Stimulated activated memory B cell treated with anti-CD40 and anti-IgM and Interleukin-4, amounts not matched to agents 10 μg/mL and 1 μg/mL and 100 μg/mL, for 72 hours (primary cell): ENCODE data around the gene NSFL1C.

Experiments
- ATAC-seq: fragments of 150-1000 bp; cut with Tn5 transposase; 2 replicates; pipeline ENCODE4 v1.10.0; 2021
- H3K27ac Mint-ChIP-seq: one replicate; pipeline ENCODE4 v1.8.0; 2022; ENCODE audit warnings: mild to moderate bottlenecking, mixed read lengths
- H3K27me3 Mint-ChIP-seq: one replicate; pipeline ENCODE4 v1.8.0; 2022; ENCODE audit warnings: mixed read lengths
- H3K36me3 Mint-ChIP-seq: one replicate; pipeline ENCODE4 v1.8.0; 2022; ENCODE audit warnings: mixed read lengths
- H3K4me1 Mint-ChIP-seq: one replicate; pipeline ENCODE4 v1.8.0; 2022; ENCODE audit warnings: mixed read lengths
- H3K4me3 Mint-ChIP-seq: one replicate; pipeline ENCODE4 v1.8.0; 2022; ENCODE audit warnings: mild to moderate bottlenecking, moderate library complexity, mixed read lengths
- H3K9me3 Mint-ChIP-seq: one replicate; pipeline ENCODE4 v1.8.0; 2022; ENCODE audit warnings: mixed read lengths

Gene NSFL1C

GRCh38 chr20:1472556-1473245 is 6.1 kb upstream of the NSFL1C start:
- Mint-ChIP-seq H3K27me3 (peaks cover 3% of the 10 kb centered on the region), H3K4me3 (no peak overlapping the region), H3K36me3 (no peaks in the 10 kb centered on the region), H3K27ac (peak overlapping the region; percentile 61), H3K9me3 (no peaks in the 10 kb centered on the region), H3K4me1 (peaks cover 41% of the 10 kb centered on the region)
- peak; percentile 81 for ATAC-seq

DNA sequence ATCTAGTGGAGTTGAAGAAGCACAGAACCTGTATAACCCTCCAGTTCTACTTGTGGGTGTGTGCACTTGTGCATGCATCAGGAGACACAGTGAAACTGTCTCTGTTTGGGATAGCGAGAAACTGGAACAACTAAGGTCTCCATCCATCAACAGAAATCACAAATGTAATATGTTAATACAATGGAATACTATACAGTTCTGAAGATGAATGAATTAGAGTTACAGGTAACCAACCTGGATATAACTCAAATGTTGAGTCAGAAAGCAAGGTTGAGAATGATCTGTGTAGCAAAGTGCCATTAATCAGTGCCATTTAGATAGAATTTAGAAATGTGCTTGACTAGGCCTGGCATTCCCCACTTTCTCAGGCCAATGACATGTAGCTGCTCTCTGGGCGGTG is 4.6 kb upstream of the NSFL1C start:
- Mint-ChIP-seq H3K27me3 (no peaks in the 10 kb centered on the region), H3K9me3 (no peaks in the 10 kb centered on the region), H3K36me3 (no peaks in the 10 kb centered on the region), H3K4me3 (no peak overlapping the region), H3K27ac (peak overlapping the region; percentile 28), H3K4me1 (peaks cover 49% of the 10 kb centered on the region)
- no peak for ATAC-seq

GRCh38 chr20:1469925-1470571 is 3.4 kb upstream of the NSFL1C start:
- Mint-ChIP-seq H3K36me3 (no peaks in the 10 kb centered on the region), H3K4me3 (no peak overlapping the region), H3K9me3 (no peaks in the 10 kb centered on the region), H3K4me1 (peaks cover 51% of the 10 kb centered on the region), H3K27me3 (no peaks in the 10 kb centered on the region), H3K27ac (peak overlapping the region; percentile 42)
- ATAC-seq: peak; percentile 42

- Mint-ChIP-seq H3K4me3 (no peak overlapping the region), H3K36me3 (no peaks in the 10 kb centered on the region), H3K27me3 (no peaks in the 10 kb centered on the region), H3K4me1 (peaks cover 57% of the 10 kb centered on the region), H3K9me3 (no peaks in the 10 kb centered on the region), H3K27ac (peak overlapping the region; percentile 42)
- ATAC-seq: no peak
Observed at GRCh38 chr20:1469306-1469905, 2.8 kb upstream of the NSFL1C start.

GRCh38 chr20:1468117-1468624 is 1.5 kb upstream of the NSFL1C start:
- Mint-ChIP-seq H3K4me1 (peaks cover 67% of the 10 kb centered on the region), H3K4me3 (peak overlapping the region; percentile 90), H3K27me3 (no peaks in the 10 kb centered on the region), H3K9me3 (no peaks in the 10 kb centered on the region), H3K27ac (peak overlapping the region; percentile 78), H3K36me3 (peaks cover 2% of the 10 kb centered on the region)
- no peak for ATAC-seq

- no peaks in the 10 kb centered on the region for H3K9me3 Mint-ChIP-seq
- peak overlapping the region; percentile 78 for H3K27ac Mint-ChIP-seq
- peak overlapping the region; percentile 90 for H3K4me3 Mint-ChIP-seq
- peaks cover 66% of the 10 kb centered on the region for H3K4me1 Mint-ChIP-seq
- ATAC-seq: peak; percentile 9
- H3K27me3 Mint-ChIP-seq: no peaks in the 10 kb centered on the region
- peaks cover 5% of the 10 kb centered on the region for H3K36me3 Mint-ChIP-seq
Observed at GRCh38 chr20:1467355-1468116, 887 bp upstream of the NSFL1C start.

DNA sequence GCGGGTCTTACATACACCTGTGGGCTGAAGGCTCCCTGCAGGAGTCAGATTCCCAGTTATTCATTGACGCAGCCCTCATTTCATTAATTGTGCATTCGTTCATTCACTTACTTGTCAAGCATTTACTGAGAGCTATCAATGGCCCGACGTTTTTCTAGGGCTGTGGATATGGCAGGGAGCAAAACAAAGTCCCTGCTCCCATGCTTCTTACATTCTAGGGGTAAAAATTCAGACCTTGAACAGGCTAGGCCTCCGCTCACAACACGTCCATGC is 369 bp upstream of the NSFL1C start:
- H3K36me3 Mint-ChIP-seq: peaks cover 5% of the 10 kb centered on the region
- H3K27ac Mint-ChIP-seq: peak overlapping the region; percentile 78
- no peaks in the 10 kb centered on the region for H3K27me3 Mint-ChIP-seq
- H3K4me3 Mint-ChIP-seq: peak overlapping the region; percentile 90
- ATAC-seq: peak; percentile 2
- peaks cover 65% of the 10 kb centered on the region for H3K4me1 Mint-ChIP-seq
- H3K9me3 Mint-ChIP-seq: no peaks in the 10 kb centered on the region

- Mint-ChIP-seq H3K9me3 (no peaks in the 10 kb centered on the region), H3K27me3 (no peaks in the 10 kb centered on the region), H3K4me1 (peaks cover 60% of the 10 kb centered on the region), H3K27ac (peak overlapping the region; percentile 78), H3K36me3 (peaks cover 13% of the 10 kb centered on the region), H3K4me3 (peak overlapping the region; percentile 90)
- no peak for ATAC-seq
Observed at GRCh38 chr20:1465470-1466210, 1.0 kb downstream of the NSFL1C start.

DNA sequence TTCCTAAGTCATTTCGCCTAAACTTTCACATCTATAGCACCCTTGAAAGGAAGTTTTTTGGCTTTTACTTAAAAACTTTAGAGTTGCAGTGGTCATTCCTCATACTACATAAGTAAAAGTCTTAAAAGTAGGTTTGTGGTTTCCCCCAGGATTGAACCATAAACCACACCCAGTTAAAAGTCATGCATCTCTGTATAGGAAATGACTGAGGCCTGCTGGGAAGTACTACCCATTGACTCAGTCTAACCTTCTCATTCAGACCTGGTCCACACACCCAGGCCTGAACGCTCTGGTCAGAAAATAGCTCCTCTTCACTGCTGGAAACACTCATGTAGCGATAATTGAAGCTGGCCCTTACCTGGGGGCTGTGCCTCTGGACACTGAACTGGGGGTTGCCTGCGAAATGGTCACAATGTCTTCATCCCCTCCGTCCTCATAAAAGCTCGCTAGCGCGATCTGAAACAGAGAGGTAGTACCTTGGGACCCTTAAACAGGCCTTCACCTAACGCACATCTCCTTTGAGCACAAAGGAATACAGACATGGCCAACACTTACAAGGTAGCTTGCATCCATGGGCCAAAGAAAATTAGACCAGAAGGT is 2.6 kb downstream of the NSFL1C start:
- Mint-ChIP-seq H3K4me1 (peaks cover 47% of the 10 kb centered on the region), H3K9me3 (no peaks in the 10 kb centered on the region), H3K27me3 (no peaks in the 10 kb centered on the region), H3K36me3 (peaks cover 28% of the 10 kb centered on the region), H3K4me3 (no peak overlapping the region), H3K27ac (no peak overlapping the region)
- ATAC-seq: no peak

- Mint-ChIP-seq H3K4me1 (peaks cover 41% of the 10 kb centered on the region), H3K36me3 (peaks cover 39% of the 10 kb centered on the region), H3K27ac (no peak overlapping the region), H3K27me3 (no peaks in the 10 kb centered on the region), H3K4me3 (no peak overlapping the region), H3K9me3 (no peaks in the 10 kb centered on the region)
- no peak for ATAC-seq
Observed at GRCh38 chr20:1462834-1463233, 3.8 kb downstream of the NSFL1C start.

DNA sequence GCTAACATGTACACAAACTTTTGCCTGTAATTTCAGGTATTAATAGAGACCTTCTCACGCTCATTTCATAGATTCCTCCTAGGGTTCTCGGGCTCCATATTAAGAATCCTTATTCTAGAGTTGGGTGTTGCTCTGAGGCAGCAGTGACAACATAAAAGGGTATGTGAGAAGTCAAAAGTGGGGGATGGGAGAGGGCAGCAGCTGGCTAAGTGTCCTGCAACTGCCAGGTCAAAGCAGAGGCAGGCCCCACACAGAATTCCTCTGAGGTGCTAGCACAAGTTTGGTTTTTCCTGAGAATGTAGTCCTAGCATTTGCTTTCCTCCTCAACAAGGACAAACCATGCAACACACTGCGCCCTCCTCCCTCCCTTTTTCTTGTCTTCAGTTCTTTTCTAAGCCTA is 4.6 kb downstream of the NSFL1C start:
- Mint-ChIP-seq H3K27me3 (no peaks in the 10 kb centered on the region), H3K27ac (no peak overlapping the region), H3K9me3 (no peaks in the 10 kb centered on the region), H3K36me3 (peaks cover 46% of the 10 kb centered on the region), H3K4me3 (no peak overlapping the region), H3K4me1 (peaks cover 33% of the 10 kb centered on the region)
- ATAC-seq: no peak

DNA sequence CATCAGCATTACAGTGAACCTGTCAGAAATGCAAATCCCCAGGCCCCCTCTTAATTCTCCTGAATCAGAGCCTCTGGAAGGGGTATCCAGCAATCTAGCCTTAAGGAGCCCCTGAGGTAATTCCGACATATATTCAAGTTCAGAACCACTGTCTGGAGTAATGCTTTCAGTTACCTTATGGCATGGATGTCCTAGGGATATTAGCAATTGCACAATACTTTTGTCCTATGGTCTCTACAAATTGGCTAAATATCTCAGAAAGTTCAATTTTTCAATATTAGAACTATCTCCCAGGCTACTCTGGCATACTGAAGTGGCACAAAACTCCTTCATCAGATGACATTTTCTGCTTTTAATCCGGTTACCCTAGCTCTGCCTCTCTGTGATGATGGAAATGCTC is 6.4 kb downstream of the NSFL1C start:
- H3K9me3 Mint-ChIP-seq: no peaks in the 10 kb centered on the region
- ATAC-seq: no peak
- H3K27ac Mint-ChIP-seq: no peak overlapping the region
- peaks cover 32% of the 10 kb centered on the region for H3K4me1 Mint-ChIP-seq
- no peaks in the 10 kb centered on the region for H3K27me3 Mint-ChIP-seq
- H3K36me3 Mint-ChIP-seq: peaks cover 57% of the 10 kb centered on the region
- H3K4me3 Mint-ChIP-seq: no peak overlapping the region

DNA sequence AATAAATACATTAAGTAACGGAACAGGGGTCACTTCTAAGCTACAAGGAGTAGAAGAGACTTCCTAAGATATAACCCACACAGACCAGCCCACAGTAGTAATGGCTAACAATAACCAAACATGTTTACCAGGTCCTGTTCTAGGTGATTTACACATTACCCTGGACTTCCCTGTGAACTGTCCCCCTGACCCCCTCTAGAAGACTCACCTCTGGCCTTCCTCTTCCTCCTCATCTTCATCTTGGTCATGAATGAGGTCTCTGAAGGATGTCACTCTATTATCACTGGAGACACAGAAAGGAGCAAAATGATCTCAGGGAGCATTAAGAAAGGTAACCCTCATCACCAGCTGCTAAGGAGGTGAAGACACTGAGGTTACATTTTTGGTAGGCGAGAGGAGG is 8.7 kb downstream of the NSFL1C start:
- Mint-ChIP-seq H3K9me3 (no peaks in the 10 kb centered on the region), H3K4me3 (no peak overlapping the region), H3K27ac (no peak overlapping the region), H3K4me1 (peaks cover 9% of the 10 kb centered on the region), H3K36me3 (peaks cover 74% of the 10 kb centered on the region), H3K27me3 (no peaks in the 10 kb centered on the region)
- ATAC-seq: no peak

- no peak for ATAC-seq
- Mint-ChIP-seq H3K27me3 (no peaks in the 10 kb centered on the region), H3K9me3 (no peaks in the 10 kb centered on the region), H3K4me1 (peaks cover 5% of the 10 kb centered on the region), H3K27ac (no peak overlapping the region), H3K36me3 (peaks cover 87% of the 10 kb centered on the region), H3K4me3 (no peak overlapping the region)
Observed at GRCh38 chr20:1456300-1456699, 10.3 kb downstream of the NSFL1C start.
